HCT116 (cell line): ENCODE measurements around the gene PTPRA.

Source experiments
- CTCF ChIP-seq, 3 experiments: fragments of 200-600 bp in 1 of 3; sonication (generic) in 1 of 3; IDR thresholded peaks in 2 of 3; conservative IDR thresholded peaks in 1 of 3; 2 replicates each; pipeline ENCODE4 v1.5.1; 2012 to 2017; ENCODE audit warnings: low read depth in 2 of 3, low read length in 2 of 3, antibody characterized with exemption in 1 of 3, borderline replicate concordance in 1 of 3, control low read depth in 1 of 3, mild to moderate bottlenecking in 1 of 3, mixed read lengths in 1 of 3, mixed run types in 1 of 3, moderate library complexity in 1 of 3; ENCODE audit not compliant: insufficient read depth in 1 of 3
- POLR2AphosphoS5 ChIP-seq: IDR thresholded peaks from 2 replicates; pipeline ENCODE4 v1.6.1; 2011; ENCODE audit warnings: mild to moderate bottlenecking, low read depth, low read length, moderate library complexity

GRCh38 chr20:2871661-2872458 is 1.4 kb upstream of the PTPRA start:
- TF ChIP-seq CTCF (IDR thresholded peaks at IDR 0.05 in 2 of 3, conservative IDR thresholded peaks at IDR 0.05 in 1 of 3; ENCODE audit: borderline replicate concordance in 1 of 3, insufficient read depth in 1 of 3, low read depth in 2 of 3, low read length in 2 of 3) (no peak), POLR2AphosphoS5 (no peak)
